AG09319 (cell line): ENCODE data around the gene RRP15.

Source experiments
- DNase-seq: peaks from one replicate; pipeline ENCODE4 v3.0.0-alpha.2; 2010; ENCODE audit warnings: low read depth; ENCODE audit errors: extremely low read depth
- CTCF ChIP-seq: IDR thresholded peaks from 2 replicates; pipeline ENCODE4 v1.5.1; 2011; ENCODE audit warnings: low read depth, mild to moderate bottlenecking, inconsistent platforms, low read length, moderate library complexity

The RRP15 gene

GRCh38 chr1:218294546-218294945, 9.5 kb downstream of the RRP15 start:
- TF ChIP-seq CTCF: no peak
- no peak for DNase-seq

- no peak for DNase-seq
- no peak for TF ChIP-seq CTCF
These were observed 11.1 kb downstream of the RRP15 start for GRCh38 chr1:218296162-218296561.

- no peak for DNase-seq
- TF ChIP-seq CTCF: no peak
These were observed 12.4 kb downstream of the RRP15 start for GRCh38 chr1:218297461-218297860.

- TF ChIP-seq CTCF: no peak
- no peak for DNase-seq
These were observed 12.8 kb downstream of the RRP15 start for GRCh38 chr1:218297867-218298266.

- DNase-seq: no peak
- TF ChIP-seq CTCF: no peak
These were observed 13.3 kb downstream of the RRP15 start for GRCh38 chr1:218298398-218298797.

- peak; percentile 61 for TF ChIP-seq CTCF
- DNase-seq: peak; percentile 30
These were observed 14.3 kb downstream of the RRP15 start for GRCh38 chr1:218299416-218299815.

GRCh38 chr1:218301217-218301616, 16.1 kb downstream of the RRP15 start:
- DNase-seq: no peak
- TF ChIP-seq CTCF: no peak
